ENCODE results near the gene MYBPHL.

The MYBPHL gene

GRCh38 chr1:109251277-109252166, 55.3 kb downstream of the MYBPHL start:
- DNase-seq (ENCODE audit: low spot score) = no peak

- no peak for DNase-seq (ENCODE audit: low spot score)
Measured at GRCh38 chr1:109250454-109251276, 56.1 kb downstream of the MYBPHL start.

- DNase-seq (ENCODE audit: low spot score) = no peak
Measured at GRCh38 chr1:109249654-109250401, 57.0 kb downstream of the MYBPHL start.

GRCh38 chr1:109248797-109249629, 57.8 kb downstream of the MYBPHL start, which contains the start of gene CELSR2:
CELSR2 (plus strand) TSS chr1:109249539; CDS start chr1:109250080, 541 bp downstream.
- DNase-seq (ENCODE audit: low spot score) = peak; percentile 48

GRCh38 chr1:109248444-109248796, 58.4 kb downstream of the MYBPHL start:
- DNase-seq (ENCODE audit: low spot score) = no peak

- DNase-seq (ENCODE audit: low spot score) = no peak
Measured at GRCh38 chr1:109247401-109248365, 59.1 kb downstream of the MYBPHL start.

GRCh38 chr1:109246141-109246551, 60.7 kb downstream of the MYBPHL start:
- DNase-seq (ENCODE audit: low spot score) = no peak

- no peak for DNase-seq (ENCODE audit: low spot score)
Measured at GRCh38 chr1:109243860-109244552, 62.8 kb downstream of the MYBPHL start.

GRCh38 chr1:109243221-109243620, 63.6 kb downstream of the MYBPHL start:
- DNase-seq (ENCODE audit: low spot score) = no peak

- no peak for DNase-seq (ENCODE audit: low spot score)
Measured at GRCh38 chr1:109242387-109242786, 64.4 kb downstream of the MYBPHL start.

All from CD4-positive, alpha-beta T cell treated with Interleukin-15 for 4 hours (primary cell).